Measurements from ENCODE around the gene NT5DC1.

- TF ChIP-seq CTCF (IDR thresholded peaks at IDR 0.05 in 4 of 5, conservative IDR thresholded peaks at IDR 0.05 in 1 of 5) = no peak
- TF ChIP-seq POLR2A (IDR thresholded peaks at IDR 0.05) = no peak
These were observed 12.7 kb downstream of the NT5DC1 start for GRCh38 chr6:116113386-116113785.
